Activated CD8-positive, alpha-beta T cell treated with anti-CD3 and anti-CD28 coated beads, Interleukin-2, amount 10 ng/mL, durations not matched to agents 7 days and 5 days (primary cell): ENCODE results near the gene PRR30. TPM values are rescaled to one million over a fixed set of nuclear protein-coding genes. Genes with fewer than 3 reads are reported as not detected.

Experiments used
- ATAC-seq: fragments of 150-1000 bp; cut with Tn5 transposase; one replicate; pipeline ENCODE4 v1.10.0; 2021; ENCODE audit warnings: moderate library complexity
- CTCF ChIA-PET: fragments of 350-600 bp; sonication (Branson Sonifier 250); formaldehyde crosslinking; loops from one replicate; lab custom pipeline; 2021; ENCODE audit warnings: antibody characterized with exemption; lab: Charles Lee
- POLR2A ChIA-PET: fragments of 350-600 bp; sonication (Branson Sonifier 250); formaldehyde crosslinking; loops from one replicate; lab custom pipeline; 2021; ENCODE audit warnings: antibody characterized with exemption; lab: Charles Lee
- DNase-seq: peaks from one replicate; pipeline ENCODE4 v3.0.0-alpha.2; 2020
- H3K27ac Mint-ChIP-seq: one replicate; pipeline ENCODE4 v1.8.0; 2021; ENCODE audit warnings: mild to moderate bottlenecking, mixed read lengths
- H3K27me3 Mint-ChIP-seq: one replicate; pipeline ENCODE4 v1.8.0; 2021; ENCODE audit warnings: low read depth, mixed read lengths
- H3K36me3 Mint-ChIP-seq: one replicate; pipeline ENCODE4 v1.8.0; 2021; ENCODE audit warnings: low read depth, mixed read lengths
- H3K4me1 Mint-ChIP-seq: one replicate; pipeline ENCODE4 v1.8.0; 2021; ENCODE audit warnings: low read depth, mixed read lengths
- H3K4me3 Mint-ChIP-seq: one replicate; pipeline ENCODE4 v1.8.0; 2021; ENCODE audit warnings: mild to moderate bottlenecking, mixed read lengths
- H3K9me3 Mint-ChIP-seq: one replicate; pipeline ENCODE4 v1.8.0; 2022; ENCODE audit warnings: mixed read lengths; ENCODE audit not compliant: insufficient read depth
- total RNA-seq, 2 experiments: library from RNA; stranded (reverse); gene quantifications; one replicate each; pipeline ENCODE4 v1.2.3, GENCODE V29; 2021

The PRR30 gene
- total RNA-seq, 2 experiments from 2014 or later, result not detected

DNA sequence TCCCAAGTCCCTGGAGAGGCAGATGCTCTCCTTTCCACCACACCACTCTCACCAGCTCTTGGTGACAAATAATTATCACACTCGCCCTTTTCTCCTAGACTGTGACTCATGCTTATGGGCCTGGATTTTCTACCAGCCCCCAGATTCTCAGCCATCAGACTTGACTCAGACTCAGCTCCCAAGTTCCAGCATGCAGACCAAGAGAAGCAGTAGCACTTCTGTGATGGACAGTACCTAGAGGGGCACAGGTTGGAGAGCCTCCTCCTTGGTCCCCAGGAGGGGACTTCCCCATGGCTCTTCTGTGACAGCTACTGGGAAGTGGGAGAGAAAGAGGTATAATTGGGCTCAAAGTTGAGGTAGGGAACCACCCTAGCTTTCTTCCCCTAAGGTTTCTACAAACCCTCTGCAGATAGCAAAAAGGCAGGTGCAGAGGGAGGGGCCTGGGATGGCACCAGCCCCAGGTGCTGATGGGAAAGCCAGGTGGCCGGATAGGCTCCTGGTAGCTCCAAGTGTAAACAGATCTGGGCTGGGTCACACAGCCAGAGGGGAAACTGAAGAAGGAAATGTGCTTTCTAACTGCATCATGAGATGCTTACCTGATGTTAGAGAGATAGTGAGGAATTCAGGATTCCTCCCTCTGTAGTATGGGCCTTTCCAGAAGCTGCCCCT, 13.7 kb upstream of the PRR30 start:
- H3K4me1 Mint-ChIP-seq, result no peaks in the 10 kb centered on the region

GRCh38 chr2:27152102-27152795, 13.0 kb upstream of the PRR30 start:
- Mint-ChIP-seq H3K4me1 (no peaks in the 10 kb centered on the region), H3K9me3 (no peaks in the 10 kb centered on the region), H3K4me3 (no peak overlapping the region), H3K27ac (no peak overlapping the region), H3K27me3 (no peaks in the 10 kb centered on the region), H3K36me3 (no peaks in the 10 kb centered on the region)
- ChIA-PET POLR2A (no interaction called here), CTCF (interaction anchor here (0.8 to 1.6 kb wide), 3 partner anchors 10 to 128 kb away, joined by 4 to 5 read pairs (median 4); no protein-coding TSS in a partner anchor)
- ATAC-seq (no peak), DNase-seq (no peak)

More for the DNA sequence above, 13.7 kb upstream of the PRR30 start:
- DNase-seq (no peak), ATAC-seq (no peak)
- Mint-ChIP-seq H3K36me3 (no peaks in the 10 kb centered on the region), H3K27ac (no peak overlapping the region), H3K9me3 (no peaks in the 10 kb centered on the region), H3K4me3 (no peak overlapping the region), H3K27me3 (no peaks in the 10 kb centered on the region)
- CTCF ChIA-PET, result interaction anchor here (1.4 to 1.6 kb wide), 2 partner anchors 17 to 127 kb away, joined by 4 to 5 read pairs; no protein-coding TSS in a partner anchor
- POLR2A ChIA-PET, result no interaction called here

GRCh38 chr2:27150639-27151230, 11.5 kb upstream of the PRR30 start:
- Mint-ChIP-seq H3K4me1 (no peaks in the 10 kb centered on the region), H3K27me3 (peaks cover 1% of the 10 kb centered on the region), H3K36me3 (no peaks in the 10 kb centered on the region), H3K27ac (no peak overlapping the region), H3K4me3 (no peak overlapping the region), H3K9me3 (no peaks in the 10 kb centered on the region)
- ChIA-PET POLR2A (no interaction called here), CTCF (interaction anchor here (1.1 kb wide), 1 partner anchor 19 kb away, joined by 4 read pairs; no protein-coding TSS in a partner anchor)
- DNase-seq, result no peak
- ATAC-seq, result no peak

- no peak overlapping the region for H3K4me3 Mint-ChIP-seq
- no peaks in the 10 kb centered on the region for H3K36me3 Mint-ChIP-seq
- no peaks in the 10 kb centered on the region for H3K9me3 Mint-ChIP-seq
- DNase-seq (no peak), ATAC-seq (no peak)
- peaks cover 4% of the 10 kb centered on the region for H3K27me3 Mint-ChIP-seq
- H3K27ac Mint-ChIP-seq, result no peak overlapping the region
- H3K4me1 Mint-ChIP-seq, result no peaks in the 10 kb centered on the region
- ChIA-PET POLR2A (no interaction called here), CTCF (no interaction called here)
Observed at GRCh38 chr2:27149570-27150405, 10.6 kb upstream of the PRR30 start.

DNA sequence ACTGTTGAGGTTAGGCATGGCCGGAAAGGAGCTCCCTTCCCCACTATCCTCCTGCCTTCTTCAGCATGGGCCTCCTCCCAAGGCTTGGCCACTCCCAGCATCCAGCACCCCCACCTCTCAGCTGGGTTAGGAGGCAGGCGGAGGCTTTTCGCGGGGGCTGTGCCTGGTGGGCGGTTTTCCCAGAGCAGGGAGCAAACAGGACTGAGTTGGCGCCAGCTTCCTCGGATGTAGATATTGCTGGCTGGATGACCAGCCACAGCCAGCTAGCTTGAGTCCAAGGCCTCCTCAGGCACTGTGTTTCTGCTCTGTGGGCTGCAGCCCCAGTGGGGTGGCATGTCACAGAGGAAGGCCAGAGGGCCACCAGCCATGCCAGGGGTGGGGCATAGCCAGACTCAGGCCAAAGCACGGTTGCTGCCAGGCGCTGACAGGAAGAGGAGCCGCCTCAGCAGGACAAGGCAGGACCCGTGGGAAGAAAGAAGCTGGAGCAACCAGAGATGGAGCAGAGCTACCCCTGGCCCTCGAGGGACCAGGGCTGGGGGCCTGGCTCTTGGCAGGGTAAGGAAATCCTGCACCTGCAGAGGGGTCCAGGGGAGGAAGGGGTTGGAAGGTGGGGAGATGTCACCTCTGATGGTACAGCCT, 9.7 kb upstream of the PRR30 start, which contains the start of gene TCF23:
Gene TCF23 (plus strand): TSS at position 204 of the 639 bp plus-strand sequence. CDS start 130 bp downstream, at position 334.
- ATAC-seq, result no peak
- ChIA-PET POLR2A (no interaction called here), CTCF (no interaction called here)
- no peak for DNase-seq
- H3K36me3 Mint-ChIP-seq, result no peaks in the 10 kb centered on the region
- H3K4me1 Mint-ChIP-seq, result no peaks in the 10 kb centered on the region
- peaks cover 6% of the 10 kb centered on the region for H3K27me3 Mint-ChIP-seq
- H3K4me3 Mint-ChIP-seq, result no peak within 1 kb of the TSS
- no peaks in the 10 kb centered on the region for H3K9me3 Mint-ChIP-seq
- no peak within 1 kb of the TSS for H3K27ac Mint-ChIP-seq

DNA sequence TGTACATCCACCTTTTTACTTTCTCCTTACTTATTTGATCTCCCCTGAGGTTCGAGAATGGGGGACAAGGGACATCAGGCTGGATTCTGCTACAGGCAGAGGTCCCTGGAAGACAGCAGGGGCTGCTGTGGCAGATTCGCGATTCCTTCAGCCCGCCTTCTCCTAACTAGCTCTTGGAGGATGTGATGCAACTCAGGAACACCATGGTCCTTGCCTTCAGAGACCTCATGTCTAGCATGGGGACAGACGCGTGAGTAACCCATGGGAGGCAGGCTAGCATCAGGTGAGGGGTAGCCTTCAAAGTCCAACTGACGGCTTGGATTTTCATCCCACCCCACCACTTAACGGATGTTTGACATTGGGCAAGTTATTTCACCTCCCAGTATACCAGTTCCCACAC, 8.7 kb upstream of the PRR30 start:
- ATAC-seq, result no peak
- no peak for DNase-seq
- Mint-ChIP-seq H3K4me1 (no peaks in the 10 kb centered on the region), H3K27ac (no peak overlapping the region), H3K4me3 (no peak overlapping the region), H3K9me3 (no peaks in the 10 kb centered on the region), H3K27me3 (peaks cover 13% of the 10 kb centered on the region), H3K36me3 (no peaks in the 10 kb centered on the region)
- ChIA-PET POLR2A (no interaction called here), CTCF (no interaction called here)

DNA sequence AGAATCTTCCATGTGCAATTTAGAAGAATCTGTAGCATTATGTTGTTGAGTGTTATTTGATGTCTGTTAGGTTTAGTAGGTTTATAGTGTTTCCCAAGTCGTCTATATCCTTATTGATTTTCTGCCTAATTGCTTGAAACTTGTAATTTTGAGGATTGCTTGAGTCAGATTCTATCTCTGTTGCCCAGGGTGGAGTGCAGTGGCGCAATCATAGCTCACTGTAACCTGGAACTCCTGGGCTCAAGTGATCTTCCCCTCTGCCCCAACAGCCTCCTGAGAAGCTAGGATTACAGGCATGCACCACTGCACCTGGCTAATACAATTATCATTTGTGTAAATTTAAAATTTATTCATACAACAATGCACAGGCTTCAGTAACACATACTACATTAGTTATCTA, 6.5 kb upstream of the PRR30 start:
- POLR2A ChIA-PET, result interaction anchor here (0.6 kb wide), 1 partner anchor 29 kb away, joined by 3 read pairs; no protein-coding TSS in a partner anchor
- no peaks in the 10 kb centered on the region for H3K36me3 Mint-ChIP-seq
- no peak overlapping the region for H3K27ac Mint-ChIP-seq
- H3K4me3 Mint-ChIP-seq, result no peak overlapping the region
- no peak for ATAC-seq
- DNase-seq, result no peak
- no peaks in the 10 kb centered on the region for H3K4me1 Mint-ChIP-seq
- H3K9me3 Mint-ChIP-seq, result no peaks in the 10 kb centered on the region
- CTCF ChIA-PET, result interaction anchor here (1.4 to 1.9 kb wide), 2 partner anchors 12 to 157 kb away, joined by 3 to 7 read pairs; no protein-coding TSS in a partner anchor
- peaks cover 20% of the 10 kb centered on the region for H3K27me3 Mint-ChIP-seq

DNA sequence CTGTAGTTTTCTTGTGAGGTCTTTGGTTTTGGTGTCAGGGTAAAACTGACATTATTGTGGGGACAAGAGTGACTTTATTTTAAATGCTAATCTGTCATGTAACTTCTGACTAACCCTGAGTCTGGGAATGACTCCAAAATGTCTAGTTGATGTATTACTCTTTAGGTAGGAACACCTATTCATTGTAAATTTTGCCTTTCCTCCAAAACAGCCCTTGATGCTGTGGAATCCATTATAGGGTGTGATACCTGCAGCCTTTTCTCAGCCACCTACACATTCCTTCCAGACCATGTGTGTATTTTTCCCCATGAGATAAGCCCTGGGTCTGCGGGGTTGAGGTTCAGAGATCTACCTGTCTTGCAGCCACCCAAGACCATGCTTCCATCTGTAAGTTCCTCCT, 4.1 kb upstream of the PRR30 start:
- POLR2A ChIA-PET, result no interaction called here
- Mint-ChIP-seq H3K9me3 (no peaks in the 10 kb centered on the region), H3K27ac (no peak overlapping the region), H3K4me3 (no peak overlapping the region), H3K4me1 (no peaks in the 10 kb centered on the region), H3K27me3 (peaks cover 23% of the 10 kb centered on the region), H3K36me3 (no peaks in the 10 kb centered on the region)
- CTCF ChIA-PET, result no interaction called here
- no peak for DNase-seq
- no peak for ATAC-seq

- Mint-ChIP-seq H3K4me3 (no peak overlapping the region), H3K4me1 (peaks cover 21% of the 10 kb centered on the region), H3K36me3 (peaks cover 10% of the 10 kb centered on the region), H3K27ac (no peak overlapping the region), H3K27me3 (peaks cover 12% of the 10 kb centered on the region), H3K9me3 (no peaks in the 10 kb centered on the region)
- POLR2A ChIA-PET, result interaction anchor here (1.3 kb wide), 1 partner anchor 154 kb away, joined by 3 read pairs; no protein-coding TSS in a partner anchor
- CTCF ChIA-PET, result no interaction called here
- no peak for DNase-seq
- no peak for ATAC-seq
Observed at GRCh38 chr2:27138111-27138510, 1.1 kb downstream of the PRR30 start.

- no peak overlapping the region for H3K27ac Mint-ChIP-seq
- ATAC-seq (no peak), DNase-seq (no peak)
- peaks cover 28% of the 10 kb centered on the region for H3K4me1 Mint-ChIP-seq
- H3K9me3 Mint-ChIP-seq, result no peaks in the 10 kb centered on the region
- peaks cover 6% of the 10 kb centered on the region for H3K27me3 Mint-ChIP-seq
- H3K36me3 Mint-ChIP-seq, result peaks cover 16% of the 10 kb centered on the region
- POLR2A ChIA-PET, result interaction anchor here (1.3 kb wide), 1 partner anchor 153 kb away, joined by 3 read pairs; no protein-coding TSS in a partner anchor
- CTCF ChIA-PET, result interaction anchor here (1.1 kb wide), 1 partner anchor 142 kb away, joined by 4 read pairs; no protein-coding TSS in a partner anchor
- no peak overlapping the region for H3K4me3 Mint-ChIP-seq
Observed at GRCh38 chr2:27137322-27137935, 1.8 kb downstream of the PRR30 start.
